Measurements from ENCODE around the gene CCPG1. TPM values are rescaled to one million over a fixed set of nuclear protein-coding genes. Genes with fewer than 3 reads are reported as not detected.
"Not testable (repeated sequence)": the region's sequence is repeated elsewhere in the genome, so short reads cannot be mapped to it uniquely, and the experiment has no call there.

CCPG1 gene
- total RNA-seq, 1 experiment from 2014 or later = 6.2 TPM

DNA sequence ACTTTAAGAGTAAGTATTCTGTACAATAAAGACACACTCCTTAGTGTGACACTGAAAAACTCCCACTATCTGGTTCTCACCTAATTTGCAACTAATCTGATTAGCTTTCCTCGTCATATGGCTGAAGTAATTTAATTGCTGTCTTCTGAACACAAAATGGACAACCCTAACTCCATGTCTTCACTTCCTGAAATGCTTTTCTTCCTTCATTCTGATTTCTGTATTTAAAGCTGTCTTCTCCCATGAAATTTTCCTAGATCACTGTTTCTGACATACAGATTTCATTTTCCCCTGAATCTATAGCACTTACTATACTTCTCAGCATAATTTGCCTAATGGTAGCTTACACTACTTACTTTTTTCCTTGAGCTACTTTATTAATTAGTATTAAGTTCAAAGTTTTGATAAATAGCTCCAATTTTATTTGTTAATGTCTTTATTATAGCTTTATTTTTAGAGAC is 6.3 kb downstream of the CCPG1 start:
- Histone ChIP-seq H3K4me3 (no peak overlapping the region), H3K27me3 (no peaks in the 10 kb centered on the region), H3K4me1 (no peaks in the 10 kb centered on the region), H3K9me3 (replicated peaks) (no peaks in the 10 kb centered on the region), H3K36me3 (no peaks in the 10 kb centered on the region), H3K27ac (no peak overlapping the region)
- no peak for DNase-seq

DNA sequence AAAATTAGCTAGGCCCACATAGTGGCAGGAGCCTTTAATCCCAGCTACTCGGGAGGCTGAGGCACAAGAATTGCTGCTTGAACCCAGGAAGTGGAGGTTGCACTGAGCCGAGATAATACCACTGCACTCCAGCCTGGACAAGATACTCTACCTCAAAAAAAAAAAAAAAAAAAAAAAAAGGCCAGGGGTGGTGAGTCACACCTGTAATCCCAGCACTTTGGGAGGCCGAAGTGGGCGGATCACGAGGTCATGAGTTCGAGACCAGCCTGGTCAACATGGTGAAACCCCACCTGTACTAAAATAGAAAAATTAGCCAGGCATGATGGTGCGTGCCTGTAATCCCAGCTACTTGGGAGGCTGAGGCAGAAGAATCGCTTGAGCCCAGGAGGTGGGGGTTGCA is 8.1 kb downstream of the CCPG1 start:
- H3K27me3 ChIP-seq; H3K9me3 ChIP-seq (replicated peaks); DNase-seq; H3K4me1 ChIP-seq; H3K36me3 ChIP-seq; H3K4me3 ChIP-seq; H3K27ac ChIP-seq: not testable (repeated sequence)

DNA sequence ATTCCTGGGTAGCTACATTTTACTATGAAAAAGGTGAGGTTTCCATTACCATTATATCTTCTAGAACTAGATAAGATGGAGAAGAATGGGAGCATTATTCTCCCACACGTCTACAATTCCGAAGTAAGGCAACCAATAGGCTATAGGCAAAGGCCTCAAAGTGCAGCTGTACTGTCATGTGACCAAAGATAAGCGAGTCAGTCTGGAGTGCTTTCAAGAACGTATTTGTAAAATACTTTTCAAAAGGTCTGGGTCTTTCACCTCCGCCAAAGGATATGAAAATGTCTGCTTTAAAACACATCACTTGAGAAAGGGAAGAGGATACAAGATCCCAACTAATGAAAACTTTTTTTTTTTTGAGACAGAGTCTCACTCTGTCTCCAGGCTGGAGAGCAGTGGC is 9.9 kb downstream of the CCPG1 start:
- no peaks in the 10 kb centered on the region for H3K9me3 ChIP-seq (replicated peaks)
- no peak for DNase-seq
- H3K36me3 ChIP-seq = no peaks in the 10 kb centered on the region

DNA sequence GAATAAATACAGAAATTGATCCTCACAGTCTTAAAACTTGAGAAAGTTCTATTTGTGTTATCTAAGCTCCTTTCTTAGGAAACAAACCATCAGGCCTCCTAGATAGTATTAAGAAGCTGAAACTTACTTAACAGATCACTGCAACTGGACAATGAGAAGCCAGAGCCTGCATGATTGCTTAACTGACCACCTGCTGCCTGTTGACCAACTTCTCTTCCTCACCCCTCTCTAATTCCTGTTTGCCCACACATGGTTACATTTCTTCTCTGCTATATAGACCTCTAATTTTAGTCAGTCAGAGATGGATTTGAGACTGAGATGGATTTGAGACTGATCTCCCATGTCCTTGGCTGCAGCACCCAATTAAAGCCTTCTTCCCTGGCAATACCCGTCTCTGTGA is 13.5 kb downstream of the CCPG1 start:
- Histone ChIP-seq H3K27ac (no peak overlapping the region), H3K4me1 (no peaks in the 10 kb centered on the region), H3K4me3 (no peak overlapping the region), H3K27me3 (no peaks in the 10 kb centered on the region), H3K9me3 (replicated peaks) (no peaks in the 10 kb centered on the region), H3K36me3 (no peaks in the 10 kb centered on the region)
- DNase-seq = peak in 1 of 2 experiments; percentile 4

More for the DNA sequence above, 9.9 kb downstream of the CCPG1 start:
- no peak overlapping the region for H3K4me3 ChIP-seq
- H3K27ac ChIP-seq = no peak overlapping the region
- H3K4me1 ChIP-seq = no peaks in the 10 kb centered on the region
- H3K27me3 ChIP-seq = no peaks in the 10 kb centered on the region

DNA sequence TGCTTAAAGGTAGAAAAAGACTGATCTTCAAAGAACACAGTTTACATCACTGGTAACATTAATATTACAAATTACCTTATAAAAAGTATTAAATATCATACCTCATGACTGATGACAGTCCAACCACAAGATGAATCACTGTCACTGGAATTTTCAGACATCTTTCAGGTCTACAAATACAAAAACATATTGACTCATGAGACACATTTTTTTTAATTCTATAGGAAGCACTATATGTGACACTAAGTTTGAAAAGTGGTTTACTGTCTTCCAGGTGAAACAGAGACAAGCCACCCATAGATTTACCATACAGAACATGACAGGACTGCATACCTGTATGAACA is 18.9 kb downstream of the CCPG1 start:
- no peaks in the 10 kb centered on the region for H3K36me3 ChIP-seq
- H3K9me3 ChIP-seq (replicated peaks) = no peaks in the 10 kb centered on the region
- no peak overlapping the region for H3K27ac ChIP-seq
- DNase-seq = no peak
- H3K4me3 ChIP-seq = no peak overlapping the region
- no peaks in the 10 kb centered on the region for H3K4me1 ChIP-seq
- no peaks in the 10 kb centered on the region for H3K27me3 ChIP-seq

DNA sequence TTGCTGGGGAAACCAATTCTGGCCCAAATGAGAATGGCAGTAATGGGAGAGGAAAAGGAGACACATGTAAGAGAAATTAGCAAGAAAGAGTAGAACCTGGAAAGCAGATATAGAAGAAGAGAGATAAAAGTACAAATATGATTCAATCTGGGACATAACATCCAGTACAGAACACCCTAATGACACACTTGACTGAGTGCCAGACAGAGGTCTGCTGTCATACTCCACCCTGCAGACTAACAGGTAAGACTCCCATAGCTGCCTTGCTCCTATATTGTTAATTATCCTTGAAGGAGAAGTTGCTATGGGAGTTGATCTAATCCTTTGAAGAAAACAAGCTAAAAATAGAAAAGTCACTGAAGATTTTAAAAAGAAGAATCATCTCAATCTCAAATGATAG is 21.1 kb downstream of the CCPG1 start:
- H3K4me1 ChIP-seq = no peaks in the 10 kb centered on the region
- no peak for DNase-seq
- H3K4me3 ChIP-seq = no peak overlapping the region
- no peaks in the 10 kb centered on the region for H3K9me3 ChIP-seq (replicated peaks)
- H3K27ac ChIP-seq = no peak overlapping the region
- H3K36me3 ChIP-seq = no peaks in the 10 kb centered on the region
- H3K27me3 ChIP-seq = no peaks in the 10 kb centered on the region

DNA sequence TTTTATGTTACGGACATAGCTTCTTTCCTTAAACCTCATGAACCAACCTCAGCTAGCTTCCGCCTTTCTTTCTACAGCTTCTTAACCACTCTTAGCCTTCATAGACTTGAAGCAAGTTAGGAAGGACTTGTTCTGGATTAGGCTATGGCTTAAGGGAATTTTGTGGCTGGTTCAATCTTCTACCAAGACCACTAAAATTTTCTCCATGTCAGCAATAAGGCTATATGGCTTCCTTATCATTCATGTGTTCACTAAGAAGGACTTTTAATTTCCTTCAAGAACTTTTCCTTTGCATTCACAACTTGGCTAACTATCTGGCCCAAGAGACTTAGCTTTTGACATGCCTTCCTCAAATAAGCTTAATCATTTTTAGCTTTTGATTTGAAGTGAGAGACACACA is 24.5 kb downstream of the CCPG1 start:
- Histone ChIP-seq H3K27ac (no peak overlapping the region), H3K4me1 (no peaks in the 10 kb centered on the region), H3K27me3 (no peaks in the 10 kb centered on the region), H3K9me3 (replicated peaks) (no peaks in the 10 kb centered on the region), H3K36me3 (no peaks in the 10 kb centered on the region), H3K4me3 (no peak overlapping the region)
- DNase-seq = no peak

DNA sequence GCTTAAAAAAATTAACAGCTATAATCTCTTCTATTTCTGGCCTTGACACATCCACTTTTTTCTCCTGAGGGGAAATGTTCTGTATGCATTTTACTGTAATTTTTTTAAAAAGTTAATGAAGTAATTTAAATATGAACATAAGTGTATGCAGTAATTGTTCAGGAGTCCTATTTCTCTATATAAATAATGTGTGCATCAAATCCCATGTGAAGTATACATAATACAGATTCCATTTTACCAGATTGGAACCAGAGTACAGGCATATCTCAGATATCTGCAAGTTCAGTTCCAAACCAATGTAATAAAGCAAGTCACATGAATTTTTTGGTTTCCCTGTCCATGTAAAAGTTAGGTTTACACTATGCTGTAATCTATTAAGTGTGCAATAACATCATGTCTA is 26.6 kb downstream of the CCPG1 start:
- Histone ChIP-seq H3K36me3 (no peaks in the 10 kb centered on the region), H3K27ac (no peak overlapping the region), H3K4me1 (no peaks in the 10 kb centered on the region), H3K4me3 (no peak overlapping the region), H3K27me3 (no peaks in the 10 kb centered on the region), H3K9me3 (replicated peaks) (no peaks in the 10 kb centered on the region)
- DNase-seq = no peak

DNA sequence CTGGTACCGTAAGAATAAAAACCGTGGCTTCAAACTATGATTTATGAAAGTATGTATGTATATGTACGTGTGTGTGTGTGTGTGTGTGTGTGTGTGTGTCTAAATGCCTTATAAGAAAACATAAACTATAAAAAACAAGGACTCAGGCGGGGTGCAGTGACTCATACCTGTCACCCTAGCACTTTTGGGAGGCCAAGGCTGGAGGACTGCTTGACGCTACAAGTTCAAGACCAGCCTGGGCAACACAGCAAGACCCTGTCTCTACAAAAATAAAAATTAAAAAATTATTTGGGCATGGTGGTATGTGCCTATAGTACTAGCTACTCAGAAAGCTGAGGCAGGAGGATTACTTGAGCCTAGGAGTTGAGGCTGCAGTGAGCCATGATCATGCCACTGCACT is 29.1 kb downstream of the CCPG1 start:
- no peak overlapping the region for H3K27ac ChIP-seq
- DNase-seq = no peak
- no peaks in the 10 kb centered on the region for H3K27me3 ChIP-seq
- no peak overlapping the region for H3K4me3 ChIP-seq
- H3K9me3 ChIP-seq (replicated peaks) = no peaks in the 10 kb centered on the region
- H3K4me1 ChIP-seq = no peaks in the 10 kb centered on the region
- H3K36me3 ChIP-seq = no peaks in the 10 kb centered on the region

DNA sequence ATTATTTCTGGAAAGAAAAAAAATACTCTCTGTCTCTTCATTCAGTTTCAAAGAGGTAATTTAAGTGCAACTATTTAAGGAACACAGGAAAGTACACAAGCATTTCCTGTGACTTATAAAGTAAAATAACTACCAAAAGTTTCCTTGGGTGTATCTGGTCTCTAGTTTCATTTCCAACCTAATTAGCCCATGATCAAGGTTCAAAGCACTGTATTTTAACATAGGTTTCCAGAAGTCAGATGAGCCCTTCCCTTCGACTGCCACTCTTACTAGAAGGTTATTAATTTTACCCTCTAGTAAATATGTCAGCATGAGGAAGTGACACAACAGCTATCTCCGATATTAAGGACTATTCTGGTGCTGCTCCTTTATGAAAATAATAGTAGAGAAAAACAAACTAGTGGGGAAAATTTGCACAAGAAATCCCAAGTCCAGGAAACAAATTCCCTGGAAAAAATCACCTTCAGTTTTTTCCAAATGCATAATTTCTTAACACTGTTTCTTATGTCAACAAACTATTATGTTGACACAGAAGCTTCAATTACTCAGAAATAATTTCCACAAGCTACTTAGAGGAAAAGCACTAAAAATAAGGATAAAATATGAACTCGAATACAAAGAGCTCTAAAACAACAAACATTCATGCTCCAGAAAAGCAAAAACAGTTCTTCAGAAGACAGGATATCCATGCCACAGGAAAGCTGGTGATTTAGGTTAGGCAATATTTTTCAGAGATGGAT is 35.3 kb downstream of the CCPG1 start:
- H3K4me3 ChIP-seq = no peak overlapping the region
- H3K4me1 ChIP-seq = no peaks in the 10 kb centered on the region

DNA sequence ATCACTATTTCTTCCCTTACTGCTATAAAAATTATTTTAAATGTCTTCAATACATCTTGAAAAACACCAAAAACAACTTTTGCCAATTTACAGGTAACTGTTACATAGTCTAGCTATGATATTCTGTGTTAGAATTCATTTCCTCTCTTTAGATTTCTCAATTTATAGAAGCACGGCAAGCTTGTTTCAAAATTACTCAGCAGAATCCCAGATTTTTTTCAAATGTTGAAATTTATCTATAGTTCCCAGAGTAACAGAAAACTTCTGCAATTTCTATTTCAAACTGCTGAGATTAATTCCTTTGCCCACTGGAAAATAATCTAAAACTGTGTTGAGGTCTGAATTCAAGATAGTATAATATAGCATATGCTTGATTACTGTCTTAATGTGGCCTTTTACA is 41.2 kb downstream of the CCPG1 start:
- Histone ChIP-seq H3K27me3 (no peaks in the 10 kb centered on the region), H3K4me3 (no peak overlapping the region), H3K4me1 (no peaks in the 10 kb centered on the region), H3K36me3 (no peaks in the 10 kb centered on the region), H3K27ac (no peak overlapping the region), H3K9me3 (replicated peaks) (no peaks in the 10 kb centered on the region)
- DNase-seq = no peak

More for the DNA sequence above, 35.3 kb downstream of the CCPG1 start:
- H3K9me3 ChIP-seq (replicated peaks) = no peaks in the 10 kb centered on the region
- no peaks in the 10 kb centered on the region for H3K27me3 ChIP-seq
- H3K27ac ChIP-seq = no peak overlapping the region
- H3K36me3 ChIP-seq = no peaks in the 10 kb centered on the region
- DNase-seq = no peak

DNA sequence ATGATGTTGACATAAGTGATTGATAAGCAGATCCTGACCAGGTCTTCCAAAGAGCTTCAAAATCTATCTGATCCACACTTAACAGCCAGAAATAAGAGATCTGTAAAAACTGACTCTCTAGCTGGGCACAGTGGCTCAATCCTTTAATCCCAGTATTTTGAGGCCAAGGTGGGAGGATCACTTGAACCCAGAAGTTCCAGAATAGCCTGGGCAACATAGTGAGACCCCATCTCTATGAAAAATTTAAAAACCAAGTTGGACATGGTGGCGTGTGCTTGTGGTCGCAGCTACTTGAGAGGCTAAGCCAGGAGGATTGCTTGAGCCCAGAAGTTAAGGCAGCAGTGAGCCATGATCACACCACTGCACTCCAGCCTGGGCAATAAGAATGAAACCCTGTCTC is 45.5 kb downstream of the CCPG1 start:
- no peak overlapping the region for H3K27ac ChIP-seq
- DNase-seq = no peak
- no peaks in the 10 kb centered on the region for H3K4me1 ChIP-seq
- no peak overlapping the region for H3K4me3 ChIP-seq
- no peaks in the 10 kb centered on the region for H3K36me3 ChIP-seq
- no peaks in the 10 kb centered on the region for H3K9me3 ChIP-seq (replicated peaks)
- H3K27me3 ChIP-seq = no peaks in the 10 kb centered on the region

DNA sequence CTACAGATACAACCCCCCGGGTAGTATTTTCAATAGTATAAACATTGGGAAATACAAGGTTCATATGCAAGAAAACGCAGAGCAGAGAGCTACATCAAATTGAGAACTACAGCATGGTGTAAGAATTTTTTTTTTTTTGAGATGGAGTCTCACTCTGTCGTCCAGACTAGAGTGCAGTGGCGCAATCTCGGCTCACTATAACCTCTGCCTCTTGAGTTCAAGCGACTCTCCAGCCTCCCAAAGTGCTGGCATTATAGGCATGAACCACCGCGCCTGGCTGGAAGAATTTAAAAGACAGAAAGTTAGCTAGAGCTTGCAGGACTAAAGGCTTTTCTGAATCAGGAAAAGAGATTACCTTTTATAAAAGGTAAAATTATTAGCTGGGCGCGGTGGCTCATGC is 47.1 kb downstream of the CCPG1 start:
- H3K36me3 ChIP-seq = no peaks in the 10 kb centered on the region
- H3K9me3 ChIP-seq (replicated peaks) = no peaks in the 10 kb centered on the region
- H3K27me3 ChIP-seq = no peaks in the 10 kb centered on the region
- H3K4me1 ChIP-seq = no peaks in the 10 kb centered on the region
- no peak overlapping the region for H3K4me3 ChIP-seq
- no peak overlapping the region for H3K27ac ChIP-seq
- no peak for DNase-seq

DNA sequence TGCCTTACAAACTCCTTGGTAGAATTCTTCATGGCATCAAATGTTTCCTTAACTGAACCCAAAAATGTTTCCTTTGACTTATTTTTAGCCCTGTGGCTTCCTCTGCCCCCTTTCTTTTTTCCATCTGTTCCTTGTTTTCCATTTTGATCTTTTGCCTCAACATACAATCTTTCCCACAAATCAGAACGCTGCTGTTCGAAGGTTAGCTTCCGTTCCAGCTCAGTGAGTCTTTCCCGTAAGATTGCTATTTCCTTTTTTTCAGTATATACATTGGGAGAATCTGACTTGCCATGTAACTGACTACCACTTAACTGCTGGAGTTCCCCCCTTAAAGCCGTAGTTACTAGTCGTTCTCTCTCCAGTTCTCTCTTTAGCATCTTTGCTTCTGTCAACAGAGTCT is 47.9 kb downstream of the CCPG1 start:
- DNase-seq = no peak
- Histone ChIP-seq H3K36me3 (no peaks in the 10 kb centered on the region), H3K27me3 (no peaks in the 10 kb centered on the region), H3K27ac (no peak overlapping the region), H3K4me1 (no peaks in the 10 kb centered on the region), H3K4me3 (no peak overlapping the region), H3K9me3 (replicated peaks) (no peaks in the 10 kb centered on the region)

DNA sequence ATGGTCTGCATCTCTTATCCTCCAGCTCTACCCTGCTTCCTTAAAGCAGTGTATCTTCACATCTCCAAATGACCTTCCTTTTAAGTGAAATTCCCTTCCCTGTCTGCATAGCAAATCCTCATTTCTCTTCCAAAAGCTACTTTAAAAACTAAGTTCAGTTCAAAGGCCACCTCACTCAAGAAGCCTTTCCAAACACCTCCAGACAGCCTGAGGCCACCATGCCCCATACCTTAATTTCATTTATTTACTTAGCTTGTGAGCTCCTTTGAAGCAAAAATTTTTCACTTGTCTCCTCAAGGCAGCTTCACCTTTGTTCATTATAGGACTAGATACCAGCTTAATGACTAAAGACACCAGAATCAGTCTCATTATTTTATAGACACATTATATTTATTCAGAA is 49.7 kb downstream of the CCPG1 start:
- no peak for DNase-seq
- H3K4me3 ChIP-seq = no peak overlapping the region
- H3K27ac ChIP-seq = no peak overlapping the region
- H3K9me3 ChIP-seq (replicated peaks) = no peaks in the 10 kb centered on the region
- H3K4me1 ChIP-seq = no peaks in the 10 kb centered on the region
- H3K36me3 ChIP-seq = no peaks in the 10 kb centered on the region
- H3K27me3 ChIP-seq = no peaks in the 10 kb centered on the region

DNA sequence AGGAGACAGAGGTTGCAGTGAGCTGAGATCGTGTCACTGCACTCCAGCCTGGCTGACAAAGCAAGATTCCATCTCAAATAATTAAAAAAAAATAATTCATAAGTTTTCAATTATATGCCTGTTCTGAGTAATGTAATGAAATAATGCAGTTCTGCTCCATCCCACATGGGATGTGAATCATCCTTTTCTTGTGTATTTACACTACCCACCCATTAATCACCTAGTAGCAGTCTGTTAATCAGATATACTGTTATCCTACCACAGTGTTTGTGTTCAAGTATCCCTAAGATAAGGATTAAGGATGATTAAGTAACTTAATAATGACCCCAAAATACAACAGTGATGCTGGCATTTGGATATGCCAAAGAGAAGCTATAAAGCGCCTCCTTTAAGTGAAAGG is 50.4 kb downstream of the CCPG1 start:
- no peak for DNase-seq
- Histone ChIP-seq H3K9me3 (replicated peaks) (no peaks in the 10 kb centered on the region), H3K27ac (no peak overlapping the region), H3K27me3 (no peaks in the 10 kb centered on the region), H3K36me3 (no peaks in the 10 kb centered on the region), H3K4me1 (no peaks in the 10 kb centered on the region), H3K4me3 (no peak overlapping the region)

Measured in SJCRH30 (cell line).